ENCODE measurements around the gene PACS1.
"Not testable (repeated sequence)": the region's sequence is repeated elsewhere in the genome, so short reads cannot be mapped to it uniquely, and the experiment has no call there.

The PACS1 gene

DNA sequence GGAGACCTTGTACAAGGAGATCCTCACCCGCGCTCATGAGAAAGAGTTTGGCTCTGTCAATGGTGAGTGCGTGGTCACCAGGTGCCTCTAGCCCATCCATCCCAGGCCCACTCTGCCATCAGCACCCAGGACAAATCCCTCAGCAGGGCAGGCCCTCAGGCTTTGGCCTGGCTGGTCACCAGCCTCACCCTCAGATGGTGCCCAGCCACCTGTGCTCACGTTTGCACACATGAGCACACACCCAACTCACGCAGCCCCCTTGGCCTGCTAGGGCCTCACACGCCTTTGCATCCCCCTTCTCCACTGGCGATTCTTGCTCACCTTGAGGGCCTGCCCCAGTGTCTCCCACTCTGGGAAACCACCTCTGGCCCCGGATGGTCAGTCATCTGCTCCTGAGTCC is 194.3 kb downstream of the PACS1 start:
- no peak for DNase-seq

- DNase-seq, result peak; percentile 50
Observed at GRCh38 chr11:66264914-66265313, 194.8 kb downstream of the PACS1 start.

DNA sequence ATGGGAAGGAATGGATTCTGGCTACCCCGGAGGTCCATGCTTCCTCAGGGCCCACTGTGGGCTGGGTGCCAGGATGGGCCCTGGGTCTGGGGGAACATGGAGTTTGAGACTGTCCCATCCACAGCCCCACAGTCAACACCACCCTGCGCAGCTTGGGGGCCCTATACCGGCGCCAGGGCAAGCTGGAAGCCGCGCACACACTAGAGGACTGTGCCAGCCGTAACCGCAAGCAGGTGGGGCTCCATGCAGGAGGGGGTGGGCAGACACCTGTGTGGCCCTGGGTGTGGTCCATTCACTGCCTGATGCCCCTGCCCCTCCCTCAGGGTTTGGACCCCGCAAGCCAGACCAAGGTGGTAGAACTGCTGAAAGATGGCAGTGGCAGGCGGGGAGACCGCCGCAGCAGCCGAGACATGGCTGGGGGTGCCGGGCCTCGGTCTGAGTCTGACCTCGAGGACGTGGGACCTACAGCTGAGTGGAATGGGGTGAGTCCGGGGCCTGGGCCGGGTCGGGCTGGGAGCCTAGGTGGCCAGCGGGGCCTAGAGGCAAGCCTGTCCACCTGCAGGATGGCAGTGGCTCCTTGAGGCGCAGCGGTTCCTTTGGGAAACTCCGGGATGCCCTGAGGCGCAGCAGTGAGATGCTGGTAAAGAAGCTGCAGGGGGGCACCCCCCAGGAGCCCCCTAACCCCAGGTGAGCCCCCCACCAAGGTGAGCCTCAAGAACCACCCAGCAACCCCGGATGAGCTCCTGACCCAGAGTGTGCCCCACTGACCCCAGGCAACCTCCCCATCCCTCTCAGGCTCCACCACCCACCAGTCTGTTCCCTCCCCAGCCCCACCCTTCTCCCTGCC is 195.7 kb downstream of the PACS1 start:
- no peak for DNase-seq

- DNase-seq, result no peak
Observed at GRCh38 chr11:66266378-66267038, 196.4 kb downstream of the PACS1 start.

DNA sequence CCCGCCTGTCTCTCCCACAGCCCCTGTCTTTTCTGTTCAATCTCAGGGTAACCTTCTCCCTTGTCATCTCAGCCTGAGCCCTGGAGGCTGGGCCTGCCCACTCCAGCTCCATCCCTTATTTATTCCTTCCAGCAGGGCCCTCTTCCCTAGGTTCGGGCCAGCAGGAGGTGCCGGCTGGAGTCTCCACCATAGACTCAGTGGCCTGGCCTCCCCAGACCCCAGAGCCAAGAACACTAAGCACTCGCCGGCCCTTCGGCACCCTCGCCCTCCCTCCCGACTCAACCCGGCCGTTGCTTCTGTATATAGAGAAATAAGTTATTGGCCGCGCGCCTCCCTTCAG is 196.9 kb downstream of the PACS1 start:
- DNase-seq, result no peak

GRCh38 chr11:66267379-66268243 is 197.5 kb downstream of the PACS1 start:
- DNase-seq, result peak; percentile 90

- DNase-seq, result peak; percentile 100
Observed at GRCh38 chr11:66268244-66268951, 198.3 kb downstream of the PACS1 start, which contains the start of gene RAB1B. TSS of gene RAB1B (plus strand) at chr11:66268639. CDS start at chr11:66268680, 41 bp downstream.

DNA sequence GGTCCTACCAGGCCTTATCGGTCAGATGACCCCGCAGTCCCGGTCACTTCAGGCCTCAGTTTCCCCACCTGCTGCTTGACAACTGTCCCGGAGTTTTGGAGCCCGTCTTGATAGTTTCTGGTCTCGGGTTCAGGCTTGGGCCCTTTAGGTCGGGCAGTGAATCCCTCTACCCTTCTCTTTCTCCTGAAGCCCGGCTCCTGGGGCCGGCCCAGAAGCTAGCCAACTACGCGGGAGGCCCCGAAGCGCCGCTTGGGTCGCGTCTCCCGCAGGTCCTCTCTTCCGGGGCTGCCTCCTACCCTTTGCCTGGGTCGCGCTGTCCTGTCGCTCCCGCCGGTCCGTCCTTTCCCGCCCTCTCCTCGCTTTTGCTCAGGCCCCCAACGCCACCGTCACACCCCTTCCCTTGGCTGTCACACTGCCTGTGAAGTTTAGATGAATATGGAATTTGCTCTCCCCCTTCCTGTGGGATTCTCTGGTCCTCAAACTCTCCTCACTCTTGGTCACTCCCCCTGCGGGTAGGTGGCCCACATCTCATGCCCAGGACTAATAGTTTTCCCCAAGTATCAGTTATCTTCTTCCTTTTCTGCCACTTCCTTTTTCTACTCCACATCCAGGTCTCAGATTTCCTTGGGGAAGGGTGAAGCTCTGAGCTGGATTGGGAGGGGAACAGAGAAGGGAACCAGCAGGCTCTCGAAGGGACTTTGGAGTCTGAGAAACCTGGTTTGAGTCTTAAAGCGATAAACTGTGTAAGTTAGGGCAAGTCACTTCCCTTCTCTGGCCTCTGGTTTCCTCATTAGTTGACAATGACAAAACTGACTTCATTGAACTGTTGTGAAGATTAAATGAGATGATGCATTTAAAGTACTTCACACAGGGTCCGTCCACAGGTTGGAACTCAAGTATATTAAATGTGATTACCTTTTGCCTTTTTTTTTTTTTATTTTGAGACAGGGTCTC is 199.2 kb downstream of the PACS1 start:
- DNase-seq, result peak; percentile 36

DNA sequence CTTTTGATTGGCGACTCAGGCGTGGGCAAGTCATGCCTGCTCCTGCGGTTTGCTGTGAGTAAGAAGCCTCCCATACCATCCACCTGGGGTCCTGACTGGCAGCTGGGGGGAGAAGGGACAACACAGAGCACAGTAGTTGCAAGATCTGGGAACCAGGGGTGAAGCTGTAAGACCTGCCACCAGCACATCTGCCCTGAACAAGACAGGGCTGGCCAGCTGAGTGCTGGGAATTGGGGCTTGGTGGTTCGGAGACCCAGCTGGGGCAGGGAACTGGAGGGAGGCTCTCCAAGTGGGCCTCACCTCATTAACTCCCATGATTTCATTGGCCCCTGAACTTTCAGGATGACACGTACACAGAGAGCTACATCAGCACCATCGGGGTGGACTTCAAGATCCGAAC is 201.7 kb downstream of the PACS1 start:
- no peak for DNase-seq

DNA sequence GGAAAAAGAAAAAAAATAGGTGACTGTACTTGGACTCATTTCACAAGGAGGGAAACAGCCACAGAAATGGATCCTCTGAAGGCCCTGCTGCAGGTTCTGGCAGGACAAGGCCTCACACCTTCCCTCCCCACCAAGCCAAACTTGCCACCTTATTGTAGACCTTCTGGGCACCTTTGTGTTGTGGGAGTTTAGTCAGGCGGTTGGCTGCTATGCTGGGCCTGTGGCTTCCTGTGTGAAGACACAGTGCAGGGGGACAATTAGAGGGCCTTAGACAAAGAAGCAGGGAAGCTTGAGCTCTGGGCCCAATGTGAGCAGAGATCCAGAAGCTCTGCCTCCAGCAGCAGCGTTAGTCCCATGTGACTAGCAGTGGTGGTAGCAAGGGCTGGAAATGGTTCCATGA is 202.5 kb downstream of the PACS1 start:
- peak; percentile 63 for DNase-seq

DNA sequence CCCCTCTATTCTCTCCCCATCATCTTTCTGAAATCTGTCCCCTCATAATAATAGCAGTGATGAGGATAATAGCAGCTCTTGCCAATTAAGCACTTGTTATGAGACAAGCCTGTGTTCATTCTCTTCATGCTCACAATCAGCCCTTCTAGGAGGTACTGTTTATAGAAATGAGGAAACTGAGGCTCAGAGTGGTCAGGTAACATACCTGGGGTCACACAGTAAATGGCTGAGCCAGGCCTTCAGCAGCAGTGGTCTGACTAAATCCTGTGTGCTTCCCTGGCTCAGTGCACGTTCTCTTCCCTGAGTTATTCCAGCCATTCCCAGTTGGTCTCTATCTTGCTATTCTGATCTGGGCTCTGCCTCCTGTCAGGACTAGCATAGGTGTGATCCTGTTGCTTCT is 204.1 kb downstream of the PACS1 start:
- DNase-seq, result no peak

DNA sequence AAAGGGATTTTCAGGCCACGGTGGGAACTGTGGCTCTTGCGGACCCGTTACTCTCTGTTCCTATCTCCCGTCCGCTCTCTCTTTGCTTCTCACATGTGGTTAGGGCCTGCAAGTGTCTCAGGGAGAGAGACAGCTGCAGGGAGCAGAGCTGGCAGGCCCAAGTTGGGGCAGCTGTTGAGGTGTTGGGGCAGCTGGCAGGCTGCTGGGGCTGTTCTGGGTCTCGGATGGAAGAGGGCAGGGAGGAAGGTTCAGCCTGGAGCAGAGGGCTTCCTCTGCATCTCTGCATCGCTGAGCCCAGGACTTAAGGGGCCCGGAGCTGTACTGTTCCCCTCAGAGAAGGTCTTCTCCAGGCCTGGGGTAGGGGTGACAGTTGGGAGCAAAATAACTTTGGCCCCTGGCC is 205.3 kb downstream of the PACS1 start:
- DNase-seq, result no peak

DNA sequence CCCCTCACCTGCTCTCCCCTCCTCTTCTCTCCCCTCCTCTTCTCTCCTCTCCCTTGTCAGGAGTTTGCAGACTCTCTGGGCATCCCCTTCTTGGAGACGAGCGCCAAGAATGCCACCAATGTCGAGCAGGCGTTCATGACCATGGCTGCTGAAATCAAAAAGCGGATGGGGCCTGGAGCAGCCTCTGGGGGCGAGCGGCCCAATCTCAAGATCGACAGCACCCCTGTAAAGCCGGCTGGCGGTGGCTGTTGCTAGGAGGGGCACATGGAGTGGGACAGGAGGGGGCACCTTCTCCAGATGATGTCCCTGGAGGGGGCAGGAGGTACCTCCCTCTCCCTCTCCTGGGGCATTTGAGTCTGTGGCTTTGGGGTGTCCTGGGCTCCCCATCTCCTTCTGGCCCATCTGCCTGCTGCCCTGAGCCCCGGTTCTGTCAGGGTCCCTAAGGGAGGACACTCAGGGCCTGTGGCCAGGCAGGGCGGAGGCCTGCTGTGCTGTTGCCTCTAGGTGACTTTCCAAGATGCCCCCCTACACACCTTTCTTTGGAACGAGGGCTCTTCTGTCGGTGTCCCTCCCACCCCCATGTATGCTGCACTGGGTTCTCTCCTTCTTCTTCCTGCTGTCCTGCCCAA is 206.0 kb downstream of the PACS1 start:
- DNase-seq, result no peak

- not testable (repeated sequence) for DNase-seq
Observed at GRCh38 chr11:66276619-66277018, 206.5 kb downstream of the PACS1 start.

- DNase-seq, result not testable (repeated sequence)
Observed at GRCh38 chr11:66277064-66277463, 207.0 kb downstream of the PACS1 start.

DNA sequence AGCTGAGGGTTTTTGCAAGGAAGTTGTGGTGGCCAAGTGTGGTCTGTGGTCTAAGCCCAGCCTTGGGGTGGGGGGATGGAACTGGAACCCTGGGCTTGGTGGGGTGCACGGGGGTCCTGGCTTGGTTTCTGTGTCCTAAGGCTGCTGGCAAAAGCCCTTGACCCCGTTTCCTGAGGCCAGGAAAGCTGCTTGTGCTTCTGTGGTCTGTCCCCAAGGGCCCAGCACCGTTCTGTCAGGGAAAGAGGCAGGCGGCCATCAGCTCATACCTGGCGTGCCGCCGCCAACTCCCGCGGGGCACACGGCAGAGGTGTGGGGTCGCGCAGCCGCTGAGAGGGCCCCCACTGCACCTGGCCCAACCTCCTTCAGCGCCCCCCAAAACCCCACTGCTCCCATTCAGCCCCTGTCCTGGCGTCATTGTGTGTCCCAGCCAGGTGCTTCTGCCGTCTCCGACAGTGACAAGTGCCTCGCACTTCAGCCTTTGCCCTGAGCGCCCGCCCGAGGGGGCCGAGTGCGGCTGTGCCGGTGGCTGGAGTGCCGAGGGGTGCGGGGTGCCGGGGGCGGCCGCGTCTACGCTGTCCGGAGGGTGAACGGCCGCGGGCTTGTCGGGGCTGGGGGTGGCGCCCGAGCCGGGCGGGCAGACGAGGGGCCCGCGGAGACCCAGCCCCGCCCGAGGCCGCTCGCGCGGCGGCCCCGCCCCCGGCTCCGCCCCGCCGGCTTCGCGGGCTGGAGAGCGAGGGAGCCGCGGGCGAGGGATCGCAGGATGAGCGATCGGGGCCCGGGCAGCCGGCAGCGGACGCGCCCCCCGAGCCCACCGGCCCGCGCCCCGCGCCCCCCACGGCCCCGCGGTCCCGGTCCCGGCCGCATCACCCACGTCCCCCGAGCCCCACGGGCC is 207.6 kb downstream of the PACS1 start, which contains the start of gene CNIH2:
CNIH2 (plus strand) TSS at position 705 of the 892 bp plus-strand sequence. CDS start 282 bp downstream, outside the sequence.
- DNase-seq, result peak; percentile 53

DNA sequence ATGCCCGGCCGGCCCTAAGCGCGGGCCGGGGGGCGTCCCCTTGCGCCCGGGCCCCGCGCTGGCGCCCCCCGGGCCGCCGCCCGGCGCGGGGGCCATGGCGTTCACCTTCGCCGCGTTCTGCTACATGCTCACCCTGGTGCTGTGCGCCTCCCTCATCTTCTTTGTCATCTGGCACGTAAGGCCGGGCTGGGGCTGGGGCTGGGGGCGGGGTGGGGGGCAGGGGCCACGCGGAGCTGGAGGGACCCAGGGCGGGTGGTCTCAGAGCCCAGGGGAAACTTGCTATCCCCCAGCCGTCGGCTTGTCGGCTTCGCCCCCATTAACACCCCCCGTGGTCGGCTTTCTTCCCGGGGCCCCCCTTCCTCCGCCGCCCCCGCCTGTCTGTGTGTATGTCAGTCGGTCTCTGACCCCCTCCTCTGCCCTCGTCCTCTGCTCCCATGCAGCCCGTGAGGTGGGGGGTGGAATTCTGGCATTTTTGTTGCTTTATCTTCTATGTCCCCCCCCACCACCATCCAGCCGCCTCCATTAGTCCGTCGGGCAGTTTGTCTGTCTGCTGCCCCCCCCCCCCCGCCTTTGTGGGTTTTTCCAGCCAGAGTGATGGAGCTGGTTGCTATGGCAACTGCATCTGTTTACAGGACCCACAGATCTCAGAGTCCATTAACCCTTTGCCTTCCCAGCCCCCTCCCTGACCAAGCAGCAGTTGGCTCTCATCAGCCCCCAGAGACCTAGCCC is 208.5 kb downstream of the PACS1 start:
- peak; percentile 72 for DNase-seq

- no peak for DNase-seq
Observed at GRCh38 chr11:66279092-66279734, 209.1 kb downstream of the PACS1 start.

- DNase-seq, result no peak
Observed at GRCh38 chr11:66280428-66280827, 210.4 kb downstream of the PACS1 start.
